K562 (cell line): ENCODE results near the gene ANKRD34A. TPM values are rescaled to one million over a fixed set of nuclear protein-coding genes. Genes with fewer than 3 reads are reported as not detected.

Experiments used
- ARHGAP35 ChIP-seq: fragments of 450-650 bp; IDR thresholded peaks from 2 replicates; pipeline ENCODE4 v1.6.1; 2018; ENCODE audit not compliant: partially characterized antibody
- CBFA2T3 ChIP-seq: fragments of 450-650 bp; IDR thresholded peaks from 2 replicates; pipeline ENCODE4 v1.6.1; 2017
- CBFB ChIP-seq: sonication (generic); formaldehyde crosslinking; IDR thresholded peaks from 2 replicates; pipeline ENCODE4 v1.4.0; 2020; ENCODE audit warnings: mild to moderate bottlenecking, missing genetic modification reagents
- CBX3 ChIP-seq, 2 experiments: IDR thresholded peaks; 1 replicate in 1 of 2; 2 replicates in 1 of 2; pipeline ENCODE4 v1.6.1; 2012; ENCODE audit warnings: inconsistent platforms in 2 of 2, low read length in 2 of 2, borderline replicate concordance in 1 of 2, control low read depth in 1 of 2
- CREB1 ChIP-seq, 2 experiments: sonication (generic) in 1 of 2; formaldehyde crosslinking in 1 of 2; IDR thresholded peaks; 2 replicates each; pipeline versions ENCODE4 v1.6.1 to v1.8.0; 2012 to 2022; ENCODE audit warnings: inconsistent platforms in 1 of 2, mild to moderate bottlenecking in 1 of 2, missing genetic modification reagents in 1 of 2, moderate library complexity in 1 of 2
- DPF2 ChIP-seq: fragments of 450-650 bp; IDR thresholded peaks from 2 replicates; pipeline ENCODE4 v1.6.1; 2016
- EP400 ChIP-seq: fragments of 450-650 bp; IDR thresholded peaks from 2 replicates; pipeline ENCODE4 v1.6.1; 2017; ENCODE audit warnings: antibody characterized with exemption, mild to moderate bottlenecking, moderate library complexity
- ETV1 ChIP-seq: fragments of 450-650 bp; conservative IDR thresholded peaks from 2 replicates; pipeline ENCODE4 v1.6.1; 2016; ENCODE audit warnings: missing genetic modification characterization, control low read depth, low read depth, missing compliant biosample characterization
- EWSR1 ChIP-seq: fragments of 450-650 bp; IDR thresholded peaks from 2 replicates; pipeline ENCODE4 v1.6.1; 2018; ENCODE audit warnings: borderline replicate concordance, mild to moderate bottlenecking, low read depth, moderate library complexity; ENCODE audit not compliant: partially characterized antibody
- LCOR ChIP-seq: sonication (generic); formaldehyde crosslinking; IDR thresholded peaks from 2 replicates; pipeline ENCODE4 v1.8.0; 2022; ENCODE audit warnings: mild to moderate bottlenecking, missing genetic modification reagents
- NR1H2 ChIP-seq: sonication (generic); formaldehyde crosslinking; IDR thresholded peaks from 2 replicates; pipeline ENCODE4 v1.4.0; 2020; ENCODE audit warnings: mild to moderate bottlenecking, missing genetic modification reagents
- NR2C2 ChIP-seq, 2 experiments: fragments of 200-800 bp in 1 of 2; sonication (Bioruptor generic) in 1 of 2; sonication (generic) in 1 of 2; formaldehyde crosslinking in 1 of 2; IDR thresholded peaks; 2 replicates each; pipeline versions ENCODE4 v1.6.1 to v1.8.0; 2016 to 2022; ENCODE audit warnings: mild to moderate bottlenecking in 1 of 2, missing compliant biosample characterization in 1 of 2, missing genetic modification characterization in 1 of 2, missing genetic modification reagents in 1 of 2
- TCF3 ChIP-seq: sonication (generic); formaldehyde crosslinking; IDR thresholded peaks from 2 replicates; pipeline ENCODE4 v1.4.0; 2020; ENCODE audit warnings: mild to moderate bottlenecking, missing genetic modification reagents
- TEAD4 ChIP-seq, 2 experiments: sonication (generic) in 1 of 2; formaldehyde crosslinking in 1 of 2; IDR thresholded peaks; 2 replicates each; pipeline versions ENCODE4 v1.6.1 to v1.8.0; 2012 to 2022; ENCODE audit warnings: borderline replicate concordance in 1 of 2, inconsistent platforms in 1 of 2, low read length in 1 of 2, mild to moderate bottlenecking in 1 of 2, missing genetic modification reagents in 1 of 2
- USF1 ChIP-seq: sonication (generic); formaldehyde crosslinking; IDR thresholded peaks from 2 replicates; pipeline ENCODE4 v1.9.0; 2022; ENCODE audit warnings: mild to moderate bottlenecking, missing genetic modification reagents
- ZBTB26 ChIP-seq: fragments of 450-650 bp; formaldehyde crosslinking; IDR thresholded peaks from 2 replicates; pipeline ENCODE4 v1.4.0; 2022; ENCODE audit warnings: missing genetic modification characterization
- ZNF277 ChIP-seq: fragments of 250-450 bp; sonication (Bioruptor Pico); IDR thresholded peaks from 2 replicates; pipeline ENCODE4 v1.8.0; 2022; ENCODE audit warnings: inconsistent platforms, mild to moderate bottlenecking, moderate library complexity, borderline replicate concordance
- ZNF589 ChIP-seq: fragments of 200-800 bp; sonication (Bioruptor generic); IDR thresholded peaks from 2 replicates; pipeline ENCODE4 v1.6.1; 2016; ENCODE audit warnings: low read depth, missing genetic modification characterization, missing compliant biosample characterization
- ZNF644 ChIP-seq: fragments of 200-800 bp; sonication (Bioruptor generic); IDR thresholded peaks from 2 replicates; pipeline ENCODE4 v1.6.1; 2016; ENCODE audit warnings: low read depth, missing genetic modification characterization, missing compliant biosample characterization
- ZNF766 ChIP-seq: fragments of 200-800 bp; sonication (Bioruptor generic); conservative IDR thresholded peaks from 2 replicates; pipeline ENCODE4 v1.6.1; 2016; ENCODE audit warnings: missing genetic modification characterization, missing compliant biosample characterization
- polyA plus RNA-seq, 8 experiments: library from polyadenylated mRNA; depleted of rRNA in 4 of 8; stranded (reverse) in 5 of 8; unstranded in 3 of 8; fragments of >200 nt; fragmentation: Nextera tagmentation in 2 of 8; fragmentation: Illumina TruSeq in 1 of 8; extraction: Ambion mirVana in 2 of 8; extraction: Trizol in 1 of 8; gene quantifications; 2 replicates each; pipeline versions ENCODE4 v1.2.1 to v1.2.3, GENCODE V29; 2011 to 2014; ENCODE audit warnings: inconsistent platforms in 1 of 8, missing spikeins in 1 of 8
- total RNA-seq, 7 experiments: library from RNA; depleted of rRNA in 6 of 7; stranded (reverse); fragments of >200 nt in 6 of 7; fragmentation: Illumina TruSeq in 2 of 7; extraction: Trizol in 2 of 7; gene quantifications; 2 replicates each; pipeline versions ENCODE4 v1.2.1 to v1.2.3, GENCODE V29; 2011 to 2021; ENCODE audit warnings: low replicate concordance in 1 of 7
- TF ChIP-seq, protein P1 (sequence below): fragments of 250-450 bp; sonication (Bioruptor Pico); IDR thresholded peaks from 2 replicates; pipeline ENCODE4 v1.5.1; 2021; ENCODE audit warnings: mild to moderate bottlenecking

The ANKRD34A gene
- total and polyA plus RNA-seq, 9 of the 15 experiments (the other 6 are each of a cell fraction or from before 2014, with no cell fraction given) = 0.06 to 1.6 (median 0.43) TPM

- TF ChIP-seq DPF2 (no peak), ZBTB26 (CRISPR knock-in tag) (peak; percentile 68; the same call in 1 of the 2 replicates), USF1 (CRISPR knock-in tag) (no peak), EP400 (peak; percentile 22; the same call in 1 of the 2 replicates), ZNF589 (CRISPR knock-in tag) (peak; percentile 76), TCF3 (0 out of 2 replicates have a peak, but pooled peaks have one; percentile 27), NR2C2 (CRISPR knock-in tag; IDR thresholded peaks at IDR 0.05) (no peak), NR2C2 (tag; IDR thresholded peaks at IDR 0.05) (peak; percentile 61), ZNF766 (0 out of 2 replicates have a peak, but pooled peaks have one; percentile 30), TEAD4 (IDR thresholded peaks at IDR 0.05; ENCODE audit: low read length) (no peak; the same call in 1 of the 2 replicates), TEAD4 (CRISPR knock-in tag; IDR thresholded peaks at IDR 0.05; ENCODE audit: borderline replicate concordance) (no peak), EWSR1 (no peak), CREB1 (IDR thresholded peaks at IDR 0.05) (no peak), CREB1 (CRISPR knock-in tag; IDR thresholded peaks at IDR 0.05) (0 out of 2 replicates have a peak, but pooled peaks have one; percentile 44), ZNF277 (no peak), CBFB (no peak), ETV1 (tag) (0 out of 2 replicates have a peak, but pooled peaks have one; percentile 22), CBX3 (IDR thresholded peaks at IDR 0.05; ENCODE audit: borderline replicate concordance in 1 of 2, low read length in 2 of 2) (no peak), ZNF644 (peak; percentile 70; the same call in 1 of the 2 replicates), CBFA2T3 (peak; percentile 26; the same call in 1 of the 2 replicates), ARHGAP35 (no peak), LCOR (CRISPR knock-in tag) (peak; percentile 54), NR1H2 (no peak)
- TF ChIP-seq, protein P1, sequence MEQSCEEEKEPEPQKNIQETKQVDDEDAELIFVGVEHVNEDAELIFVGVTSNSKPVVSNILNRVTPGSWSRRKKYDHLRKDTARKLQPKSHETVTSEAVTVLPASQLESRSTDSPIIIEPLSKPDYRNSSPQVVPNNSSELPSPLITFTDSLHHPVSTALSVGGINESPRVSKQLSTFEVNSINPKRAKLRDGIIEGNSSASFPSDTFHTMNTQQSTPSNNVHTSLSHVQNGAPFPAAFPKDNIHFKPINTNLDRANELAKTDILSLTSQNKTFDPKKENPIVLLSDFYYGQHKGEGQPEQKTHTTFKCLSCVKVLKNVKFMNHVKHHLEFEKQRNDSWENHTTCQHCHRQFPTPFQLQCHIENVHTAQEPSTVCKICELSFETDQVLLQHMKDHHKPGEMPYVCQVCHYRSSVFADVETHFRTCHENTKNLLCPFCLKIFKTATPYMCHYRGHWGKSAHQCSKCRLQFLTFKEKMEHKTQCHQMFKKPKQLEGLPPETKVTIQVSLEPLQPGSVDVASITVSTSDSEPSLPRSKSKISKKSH (CRISPR knock-in tag) = no peak
Observed at GRCh38 chr1:145985502-145986439, 21.4 kb upstream of the ANKRD34A start (continued).
